Smooth muscle cell (in vitro differentiated cells): ENCODE measurements around the gene NCKAP5. TPM values are rescaled to one million over a fixed set of nuclear protein-coding genes. Genes with fewer than 3 reads are reported as not detected.

Experiments used
- DNase-seq: peaks from one replicate; lab custom pipeline; 2025; ENCODE audit not compliant: unreplicated experiment; lab: John Stamatoyannopoulos, UW
- H2AFZ ChIP-seq: fragments of 200-600 bp; sonication (generic); 2 replicates; pipeline ENCODE4 v1.6.0; 2016; ENCODE audit warnings: antibody characterized with exemption, low read depth, mild to moderate bottlenecking
- H3F3A ChIP-seq: fragments of 200-600 bp; sonication (generic); 2 replicates; pipeline ENCODE4 v1.6.0; 2017; ENCODE audit warnings: antibody characterized with exemption, low read depth
- H3K27ac ChIP-seq: fragments of 200-600 bp; sonication (generic); 2 replicates; pipeline ENCODE4 v1.5.1; 2016; ENCODE audit warnings: low read depth, mild to moderate bottlenecking
- H3K27me3 ChIP-seq: fragments of 200-600 bp; sonication (generic); 2 replicates; pipeline ENCODE4 v1.6.1; 2016; ENCODE audit warnings: low read depth, mild to moderate bottlenecking
- H3K36me3 ChIP-seq: fragments of 200-600 bp; sonication (generic); 2 replicates; pipeline ENCODE4 v1.5.1; 2016; ENCODE audit warnings: low read depth
- H3K4me1 ChIP-seq: fragments of 200-600 bp; sonication (generic); 2 replicates; pipeline ENCODE4 v1.5.1; 2016; ENCODE audit warnings: low read depth
- H3K4me2 ChIP-seq: fragments of 200-600 bp; sonication (generic); 2 replicates; pipeline ENCODE4 v1.6.0; 2016; ENCODE audit warnings: mild to moderate bottlenecking
- H3K4me3 ChIP-seq: fragments of 200-600 bp; sonication (generic); 2 replicates; pipeline ENCODE4 v1.5.1; 2016; ENCODE audit warnings: mild to moderate bottlenecking
- H3K79me2 ChIP-seq: fragments of 200-600 bp; sonication (generic); 2 replicates; pipeline ENCODE4 v1.6.0; 2016; ENCODE audit warnings: low read depth, mild to moderate bottlenecking
- H3K9ac ChIP-seq: fragments of 200-600 bp; sonication (generic); 2 replicates; pipeline ENCODE4 v1.6.0; 2016; ENCODE audit warnings: low read depth
- H3K9me3 ChIP-seq: fragments of 200-600 bp; sonication (generic); replicated peaks from 2 replicates; pipeline ENCODE4 v1.5.1; 2016; ENCODE audit warnings: low read depth
- H4K20me1 ChIP-seq: fragments of 200-600 bp; sonication (generic); 2 replicates; pipeline ENCODE4 v1.6.0; 2016; ENCODE audit warnings: low read depth
- WGBS: methylation state at CpG from one replicate; pipeline ENCODE4 v1.1.7; 2016; ENCODE audit warnings: low lambda C conversion rate; 5-methylcytosine and 5-hydroxymethylcytosine counted together
- polyA plus RNA-seq: library from polyadenylated mRNA; unstranded; fragments of >200 nt; fragmentation: Nextera tagmentation; extraction: Ambion mirVana; gene quantifications from 2 replicates; pipeline ENCODE4 v1.2.1, GENCODE V29; 2016
- total RNA-seq: library from RNA; depleted of rRNA; stranded (reverse); fragments of >200 nt; gene quantifications from 2 replicates; pipeline ENCODE4 v1.2.3, GENCODE V29; 2014
- TF ChIP-seq, protein P1 (sequence below): fragments of 200-600 bp; sonication (generic); IDR thresholded peaks from 2 replicates; pipeline ENCODE4 v1.5.1; 2017; ENCODE audit warnings: borderline replicate concordance, mild to moderate bottlenecking, antibody characterized with exemption; ENCODE audit not compliant: insufficient read depth, poor library complexity, severe bottlenecking

Gene NCKAP5
- total and polyA plus RNA-seq, 2 experiments from 2014 or later, result 4.6 to 9.5 TPM

DNA sequence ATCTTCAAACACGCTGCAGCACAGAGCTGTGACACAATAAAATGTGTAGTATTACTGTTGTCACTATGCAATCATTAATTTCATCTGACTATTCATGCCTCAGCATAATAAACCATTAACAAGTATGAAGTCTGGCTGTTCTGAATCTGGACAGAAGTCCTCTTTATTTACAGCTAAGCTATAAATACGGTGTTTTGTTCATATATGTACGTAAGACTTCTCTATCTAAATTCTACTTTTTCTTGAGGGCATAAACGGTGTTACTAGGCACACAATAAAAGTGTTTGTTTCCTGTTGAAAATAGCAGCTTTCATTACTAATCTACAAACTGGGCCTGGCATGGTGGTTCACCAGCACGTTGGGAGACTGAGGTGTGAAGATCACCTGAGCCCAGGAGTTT, 443.8 kb downstream of the NCKAP5 start:
- Histone ChIP-seq H3K27ac (no peak overlapping the region), H3K36me3 (no peaks in the 10 kb centered on the region), H4K20me1 (no peaks in the 10 kb centered on the region), H3K27me3 (no peaks in the 10 kb centered on the region), H3K9ac (no peak overlapping the region), H3F3A (no peaks in the 10 kb centered on the region), H3K79me2 (no peaks in the 10 kb centered on the region), H3K4me1 (no peaks in the 10 kb centered on the region), H3K4me2 (no peak overlapping the region), H3K9me3 (no peaks in the 10 kb centered on the region), H2AFZ (no peak overlapping the region), H3K4me3 (no peak overlapping the region)
- TF ChIP-seq, protein P1, sequence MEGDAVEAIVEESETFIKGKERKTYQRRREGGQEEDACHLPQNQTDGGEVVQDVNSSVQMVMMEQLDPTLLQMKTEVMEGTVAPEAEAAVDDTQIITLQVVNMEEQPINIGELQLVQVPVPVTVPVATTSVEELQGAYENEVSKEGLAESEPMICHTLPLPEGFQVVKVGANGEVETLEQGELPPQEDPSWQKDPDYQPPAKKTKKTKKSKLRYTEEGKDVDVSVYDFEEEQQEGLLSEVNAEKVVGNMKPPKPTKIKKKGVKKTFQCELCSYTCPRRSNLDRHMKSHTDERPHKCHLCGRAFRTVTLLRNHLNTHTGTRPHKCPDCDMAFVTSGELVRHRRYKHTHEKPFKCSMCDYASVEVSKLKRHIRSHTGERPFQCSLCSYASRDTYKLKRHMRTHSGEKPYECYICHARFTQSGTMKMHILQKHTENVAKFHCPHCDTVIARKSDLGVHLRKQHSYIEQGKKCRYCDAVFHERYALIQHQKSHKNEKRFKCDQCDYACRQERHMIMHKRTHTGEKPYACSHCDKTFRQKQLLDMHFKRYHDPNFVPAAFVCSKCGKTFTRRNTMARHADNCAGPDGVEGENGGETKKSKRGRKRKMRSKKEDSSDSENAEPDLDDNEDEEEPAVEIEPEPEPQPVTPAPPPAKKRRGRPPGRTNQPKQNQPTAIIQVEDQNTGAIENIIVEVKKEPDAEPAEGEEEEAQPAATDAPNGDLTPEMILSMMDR, result no peak
- no peak for DNase-seq
- 88% methylated on average over 5 of the region's 5 CpGs for WGBS

DNA sequence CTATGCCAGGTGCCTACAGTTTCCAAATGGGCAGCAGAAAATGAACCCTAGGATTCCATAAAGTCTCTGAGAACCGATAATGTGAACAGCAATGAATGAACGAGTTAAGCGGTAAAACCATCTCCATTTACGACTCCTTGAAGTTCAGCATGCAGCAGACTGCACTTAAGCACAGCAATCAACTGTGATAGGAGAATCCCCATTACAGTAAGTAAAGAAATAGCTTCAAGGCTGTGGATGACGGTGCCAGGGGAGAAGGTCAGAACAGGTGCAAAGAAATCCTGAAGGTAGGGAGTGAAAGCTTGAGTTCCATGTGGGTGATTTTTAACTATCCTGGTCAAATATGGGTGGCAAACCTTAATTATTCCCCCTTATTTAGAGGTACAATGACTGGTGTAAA, 444.4 kb downstream of the NCKAP5 start:
- no peaks in the 10 kb centered on the region for H3K36me3 ChIP-seq
- H2AFZ ChIP-seq, result no peak overlapping the region
- no peaks in the 10 kb centered on the region for H3K4me1 ChIP-seq
- no peak for DNase-seq
- H3K27ac ChIP-seq, result no peak overlapping the region
- H3F3A ChIP-seq, result no peaks in the 10 kb centered on the region
- no peaks in the 10 kb centered on the region for H3K79me2 ChIP-seq
- H3K4me2 ChIP-seq, result no peak overlapping the region
- H3K9ac ChIP-seq, result no peak overlapping the region
- no peaks in the 10 kb centered on the region for H3K27me3 ChIP-seq
- no peaks in the 10 kb centered on the region for H3K9me3 ChIP-seq
- TF ChIP-seq, protein P1, result no peak
- no peaks in the 10 kb centered on the region for H4K20me1 ChIP-seq
- no peak overlapping the region for H3K4me3 ChIP-seq
- 85% methylated on average over 5 of the region's 5 CpGs for WGBS

DNA sequence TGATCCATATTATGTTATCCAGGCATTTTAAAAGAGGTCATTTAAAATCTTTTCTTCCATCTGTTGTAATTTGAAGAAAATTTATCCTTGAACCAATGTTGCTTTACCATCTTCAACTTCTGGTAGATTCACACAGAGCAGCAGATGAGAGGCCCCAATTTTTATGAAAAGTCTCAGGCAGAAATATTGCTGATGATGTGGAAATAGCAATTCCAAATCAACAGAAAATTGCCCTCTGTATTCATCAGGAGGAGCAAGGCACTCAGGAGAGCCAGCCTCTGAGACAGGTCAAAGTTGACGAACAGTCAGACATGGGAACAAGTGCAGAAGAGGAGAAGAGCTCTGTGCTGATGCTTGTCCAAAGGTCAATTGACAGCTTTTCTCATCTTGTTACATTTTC, 444.9 kb downstream of the NCKAP5 start:
- H3K4me3 ChIP-seq, result no peak overlapping the region
- no peaks in the 10 kb centered on the region for H3K9me3 ChIP-seq
- H3K36me3 ChIP-seq, result no peaks in the 10 kb centered on the region
- no peak overlapping the region for H3K27ac ChIP-seq
- TF ChIP-seq, protein P1, result no peak
- H2AFZ ChIP-seq, result no peak overlapping the region
- no peak overlapping the region for H3K4me2 ChIP-seq
- H3F3A ChIP-seq, result no peaks in the 10 kb centered on the region
- 96% methylated on average over 1 of the region's 1 CpG for WGBS
- no peaks in the 10 kb centered on the region for H3K27me3 ChIP-seq
- DNase-seq, result no peak
- no peak overlapping the region for H3K9ac ChIP-seq
- H3K79me2 ChIP-seq, result no peaks in the 10 kb centered on the region
- H3K4me1 ChIP-seq, result no peaks in the 10 kb centered on the region
- no peaks in the 10 kb centered on the region for H4K20me1 ChIP-seq

DNA sequence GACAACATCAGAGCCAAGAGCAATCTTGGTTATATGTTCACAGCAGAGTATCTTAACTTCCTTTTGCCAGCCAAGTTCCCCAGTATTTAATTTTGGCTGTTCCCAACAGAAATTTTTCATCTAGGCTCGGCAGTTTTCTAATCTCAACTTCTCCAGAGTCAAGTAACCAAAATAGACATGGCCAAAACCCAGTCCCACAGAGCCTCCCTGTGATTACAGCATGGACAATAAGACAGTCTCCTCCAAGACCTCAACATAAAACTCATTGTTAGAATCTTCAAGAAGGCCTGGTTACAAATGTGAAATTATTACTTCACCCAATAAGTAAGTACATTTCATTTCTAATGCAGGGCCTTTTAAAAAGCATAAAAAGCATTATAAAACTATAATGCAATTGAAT, 445.7 kb downstream of the NCKAP5 start:
- no peak for DNase-seq
- no peaks in the 10 kb centered on the region for H3K9me3 ChIP-seq
- no peak overlapping the region for H2AFZ ChIP-seq
- no peaks in the 10 kb centered on the region for H3K4me1 ChIP-seq
- no peaks in the 10 kb centered on the region for H3K27me3 ChIP-seq
- WGBS, result 60% methylated on average over 1 of the region's 1 CpG
- no peak overlapping the region for H3K27ac ChIP-seq
- TF ChIP-seq, protein P1, result no peak
- H3K79me2 ChIP-seq, result no peaks in the 10 kb centered on the region
- no peak overlapping the region for H3K4me2 ChIP-seq
- H3K4me3 ChIP-seq, result no peak overlapping the region
- no peaks in the 10 kb centered on the region for H3F3A ChIP-seq
- H4K20me1 ChIP-seq, result no peaks in the 10 kb centered on the region
- H3K36me3 ChIP-seq, result no peaks in the 10 kb centered on the region
- no peak overlapping the region for H3K9ac ChIP-seq
